ENCODE measurements around the gene NCKAP5.
A peak's percentile ranks its signal among the peaks of the same experiment; 100 is the strongest.

NCKAP5 gene

DNA sequence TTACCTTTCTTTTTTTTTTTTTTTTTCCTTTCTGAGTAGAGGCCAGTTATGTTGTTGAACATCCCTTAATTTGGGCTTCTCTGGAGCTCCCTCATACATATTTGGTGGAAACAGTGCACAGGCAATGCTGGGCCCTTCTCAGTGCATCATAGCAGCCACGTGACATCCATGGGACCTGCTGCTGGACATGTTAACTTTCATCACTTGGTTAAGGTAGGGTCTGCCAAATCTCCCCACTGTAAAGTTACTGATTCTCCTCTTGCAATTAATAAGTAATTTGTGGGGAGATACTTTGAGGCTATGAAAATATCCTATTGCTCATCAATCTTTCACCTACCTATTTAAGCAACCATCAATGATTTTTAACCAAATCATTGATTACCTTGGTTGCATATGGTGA lies 686.7 kb downstream of the NCKAP5 start:
- no peak overlapping the region for H2BK5ac ChIP-seq (ENCODE audit: low read length)
- no peak overlapping the region for H3K23ac ChIP-seq (ENCODE audit: low read length)
- no peak overlapping the region for H2BK15ac ChIP-seq (replicated peaks; ENCODE audit: low read depth)
- no peak overlapping the region for H2AK5ac ChIP-seq (ENCODE audit: low read length)
- WGBS (ENCODE audit: extremely low coverage, insufficient coverage, low lambda C conversion rate), result no CpG with 5 or more reads among the region's 1 CpG
- H3K79me2 ChIP-seq (ENCODE audit: control insufficient read depth, insufficient read depth, low read length), result no peaks in the 10 kb centered on the region
- H4K8ac ChIP-seq (ENCODE audit: low read depth, low read length), result no peak overlapping the region
- no peak overlapping the region for H3K27ac ChIP-seq (ENCODE audit: low read depth, low read length)
- H4K5ac ChIP-seq (ENCODE audit: low read length), result no peak overlapping the region
- H3K4ac ChIP-seq (ENCODE audit: low read depth, low read length), result no peak overlapping the region
- H3K27me3 ChIP-seq (ENCODE audit: insufficient read depth, low read length, poor library complexity), result no peaks in the 10 kb centered on the region
- H3K9ac ChIP-seq (ENCODE audit: low read length), result no peak overlapping the region
- no peak overlapping the region for H3K18ac ChIP-seq (ENCODE audit: low read length)
- no peaks in the 10 kb centered on the region for H3K4me1 ChIP-seq (ENCODE audit: control insufficient read depth, low read depth, low read length)
- H2BK120ac ChIP-seq (ENCODE audit: low read depth, low read length), result no peak overlapping the region
- H3K56ac ChIP-seq (ENCODE audit: low read length), result no peak overlapping the region
- no peak for DNase-seq
- H3K4me3 ChIP-seq (ENCODE audit: low read length), result no peak overlapping the region
- no peaks in the 10 kb centered on the region for H3K79me1 ChIP-seq (ENCODE audit: low read length)
- no peak overlapping the region for H3K4me2 ChIP-seq (ENCODE audit: low read length)
- no peaks in the 10 kb centered on the region for H3K36me3 ChIP-seq (ENCODE audit: control insufficient read depth, insufficient read depth, low read length)

DNA sequence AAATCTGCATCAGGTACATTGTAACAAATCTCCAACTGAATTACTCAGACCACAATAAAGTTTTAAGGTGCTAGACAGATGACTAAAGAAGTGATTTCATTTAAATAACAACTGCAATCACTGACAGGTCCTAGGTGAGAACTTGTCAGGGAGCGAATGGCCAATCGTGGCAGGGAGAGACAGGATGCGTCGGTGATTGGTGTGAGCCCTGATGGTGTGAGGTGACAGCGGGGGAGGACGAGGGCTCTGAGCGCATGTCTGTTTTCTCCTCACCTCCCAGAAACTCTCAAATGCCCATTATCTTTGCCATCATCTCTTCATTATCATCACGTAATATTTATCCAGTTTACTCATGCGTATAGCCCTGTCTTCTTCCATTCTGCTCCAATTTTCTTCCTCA lies 690.3 kb downstream of the NCKAP5 start:
- peak; percentile 29 for DNase-seq
- WGBS (ENCODE audit: extremely low coverage, insufficient coverage, low lambda C conversion rate), result 100% methylated on average over 2 of the region's 9 CpGs
- H3K4me1 ChIP-seq (ENCODE audit: control insufficient read depth, low read depth, low read length), result peaks cover 3% of the 10 kb centered on the region

DNA sequence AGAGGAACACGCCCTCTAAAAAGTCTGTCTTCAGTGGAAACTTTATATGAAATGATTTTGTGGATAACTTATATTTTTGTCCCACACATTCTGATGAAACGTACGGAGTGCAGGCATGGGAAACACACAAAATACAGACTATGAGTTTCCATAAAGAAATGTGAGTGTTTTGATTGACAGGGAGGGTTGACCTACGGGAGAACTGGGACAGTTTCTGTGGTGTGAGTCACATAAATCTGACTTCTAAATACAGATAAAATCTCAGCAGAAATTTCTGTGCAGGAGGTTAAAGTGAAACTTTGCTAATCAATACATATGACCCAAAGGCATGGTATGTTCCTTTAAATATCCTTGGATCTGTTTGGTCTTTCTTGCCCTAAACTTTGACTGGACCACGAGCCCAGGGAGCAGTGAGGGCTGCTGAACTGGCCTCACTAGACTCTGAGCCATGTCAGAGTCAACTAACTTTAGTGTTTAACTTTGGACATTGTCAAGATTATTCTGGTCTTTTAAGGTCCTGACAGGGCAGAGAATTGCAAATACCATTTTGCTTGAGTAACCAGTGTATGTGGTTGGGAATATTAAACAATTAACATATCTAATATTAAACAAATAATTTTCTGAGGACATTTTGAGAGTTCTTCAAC lies 691.4 kb downstream of the NCKAP5 start:
- Histone ChIP-seq H3K4me1 (ENCODE audit: control insufficient read depth, low read depth, low read length) (peaks cover 3% of the 10 kb centered on the region), H3K9ac (ENCODE audit: low read length) (no peak overlapping the region), H3K4me2 (ENCODE audit: low read length) (no peak overlapping the region), H3K23ac (ENCODE audit: low read length) (no peak overlapping the region), H4K8ac (ENCODE audit: low read depth, low read length) (no peak overlapping the region), H2BK120ac (ENCODE audit: low read depth, low read length) (no peak overlapping the region), H3K27ac (ENCODE audit: low read depth, low read length) (no peak overlapping the region), H3K36me3 (ENCODE audit: control insufficient read depth, insufficient read depth, low read length) (no peaks in the 10 kb centered on the region), H3K4ac (ENCODE audit: low read depth, low read length) (no peak overlapping the region), H3K4me3 (ENCODE audit: low read length) (no peak overlapping the region), H3K79me2 (ENCODE audit: control insufficient read depth, insufficient read depth, low read length) (no peaks in the 10 kb centered on the region), H3K18ac (ENCODE audit: low read length) (no peak overlapping the region), H3K79me1 (ENCODE audit: low read length) (no peaks in the 10 kb centered on the region), H2AK5ac (ENCODE audit: low read length) (no peak overlapping the region), H4K5ac (ENCODE audit: low read length) (no peak overlapping the region), H3K27me3 (ENCODE audit: insufficient read depth, low read length, poor library complexity) (no peaks in the 10 kb centered on the region), H2BK15ac (replicated peaks; ENCODE audit: low read depth) (no peak overlapping the region), H3K56ac (ENCODE audit: low read length) (no peak overlapping the region), H2BK5ac (ENCODE audit: low read length) (no peak overlapping the region)
- no peak for DNase-seq
- WGBS (ENCODE audit: extremely low coverage, insufficient coverage, low lambda C conversion rate), result no CpG with 5 or more reads among the region's 5 CpGs

More for the DNA sequence above, 690.3 kb downstream of the NCKAP5 start:
- no peaks in the 10 kb centered on the region for H3K79me1 ChIP-seq (ENCODE audit: low read length)
- no peak overlapping the region for H3K23ac ChIP-seq (ENCODE audit: low read length)
- H3K27me3 ChIP-seq (ENCODE audit: insufficient read depth, low read length, poor library complexity), result no peaks in the 10 kb centered on the region
- H2BK15ac ChIP-seq (replicated peaks; ENCODE audit: low read depth), result no peak overlapping the region
- no peak overlapping the region for H2BK120ac ChIP-seq (ENCODE audit: low read depth, low read length)
- H2AK5ac ChIP-seq (ENCODE audit: low read length), result no peak overlapping the region
- no peaks in the 10 kb centered on the region for H3K79me2 ChIP-seq (ENCODE audit: control insufficient read depth, insufficient read depth, low read length)
- no peak overlapping the region for H3K27ac ChIP-seq (ENCODE audit: low read depth, low read length)
- H2BK5ac ChIP-seq (ENCODE audit: low read length), result no peak overlapping the region
- no peak overlapping the region for H3K4ac ChIP-seq (ENCODE audit: low read depth, low read length)
- H3K56ac ChIP-seq (ENCODE audit: low read length), result no peak overlapping the region
- H3K36me3 ChIP-seq (ENCODE audit: control insufficient read depth, insufficient read depth, low read length), result no peaks in the 10 kb centered on the region
- H3K18ac ChIP-seq (ENCODE audit: low read length), result no peak overlapping the region
- H4K8ac ChIP-seq (ENCODE audit: low read depth, low read length), result no peak overlapping the region
- no peak overlapping the region for H3K4me3 ChIP-seq (ENCODE audit: low read length)
- H3K4me2 ChIP-seq (ENCODE audit: low read length), result no peak overlapping the region
- H4K5ac ChIP-seq (ENCODE audit: low read length), result no peak overlapping the region
- H3K9ac ChIP-seq (ENCODE audit: low read length), result no peak overlapping the region

DNA sequence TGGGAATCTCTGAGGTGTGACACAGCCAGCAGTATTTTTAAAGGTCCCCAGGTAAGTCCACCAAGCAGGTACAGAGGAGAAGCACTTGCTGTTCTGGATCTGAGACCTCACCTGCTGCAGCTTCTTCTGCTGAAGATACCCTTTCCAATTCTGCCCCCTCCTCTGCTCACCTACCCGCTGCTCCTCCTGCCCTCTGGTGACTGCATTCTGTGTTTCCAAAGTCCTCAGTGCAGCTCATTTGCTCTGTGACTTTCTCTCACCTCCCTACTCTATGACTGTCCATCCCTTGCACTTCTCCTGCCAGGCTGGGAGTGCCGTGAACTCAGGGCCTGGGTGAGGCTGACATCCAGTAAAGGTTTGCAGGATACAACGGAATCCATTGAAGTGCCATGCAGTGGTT lies 693.1 kb downstream of the NCKAP5 start:
- no CpG with 5 or more reads among the region's 3 CpGs for WGBS (ENCODE audit: extremely low coverage, insufficient coverage, low lambda C conversion rate)

DNA sequence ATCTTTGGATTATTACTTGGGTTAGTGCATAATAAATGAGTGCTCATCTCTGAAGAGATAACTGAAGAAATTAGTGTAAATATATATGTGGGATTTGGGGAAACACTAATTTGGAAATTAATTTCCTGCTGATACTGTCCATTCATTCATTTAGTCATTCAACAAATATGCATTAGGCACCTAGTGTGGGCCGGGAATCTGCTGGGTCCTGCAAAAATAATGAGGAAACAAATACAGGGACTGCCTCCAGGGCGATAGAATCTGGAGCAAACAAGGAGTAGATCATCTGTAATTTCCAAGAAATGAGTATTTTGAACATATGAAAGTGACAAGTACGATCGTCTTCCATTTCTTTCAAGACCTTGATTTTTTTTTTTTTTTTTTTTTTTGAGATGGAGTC lies 694.5 kb downstream of the NCKAP5 start:
- H2BK15ac ChIP-seq (replicated peaks; ENCODE audit: low read depth), result no peak overlapping the region
- no peaks in the 10 kb centered on the region for H3K36me3 ChIP-seq (ENCODE audit: control insufficient read depth, insufficient read depth, low read length)

More for the DNA sequence above, 693.1 kb downstream of the NCKAP5 start:
- Histone ChIP-seq H3K56ac (ENCODE audit: low read length) (no peak overlapping the region), H4K8ac (ENCODE audit: low read depth, low read length) (no peak overlapping the region), H2BK120ac (ENCODE audit: low read depth, low read length) (no peak overlapping the region), H3K18ac (ENCODE audit: low read length) (no peak overlapping the region), H3K9ac (ENCODE audit: low read length) (no peak overlapping the region), H4K5ac (ENCODE audit: low read length) (no peak overlapping the region), H3K27ac (ENCODE audit: low read depth, low read length) (no peak overlapping the region), H2BK15ac (replicated peaks; ENCODE audit: low read depth) (no peak overlapping the region), H3K4me1 (ENCODE audit: control insufficient read depth, low read depth, low read length) (peaks cover 3% of the 10 kb centered on the region), H3K79me1 (ENCODE audit: low read length) (no peaks in the 10 kb centered on the region), H3K79me2 (ENCODE audit: control insufficient read depth, insufficient read depth, low read length) (no peaks in the 10 kb centered on the region), H3K23ac (ENCODE audit: low read length) (no peak overlapping the region), H3K4me3 (ENCODE audit: low read length) (no peak overlapping the region), H2BK5ac (ENCODE audit: low read length) (no peak overlapping the region), H3K4ac (ENCODE audit: low read depth, low read length) (no peak overlapping the region), H3K4me2 (ENCODE audit: low read length) (no peak overlapping the region), H2AK5ac (ENCODE audit: low read length) (no peak overlapping the region), H3K27me3 (ENCODE audit: insufficient read depth, low read length, poor library complexity) (no peaks in the 10 kb centered on the region), H3K36me3 (ENCODE audit: control insufficient read depth, insufficient read depth, low read length) (no peaks in the 10 kb centered on the region)
- DNase-seq, result peak; percentile 42

DNA sequence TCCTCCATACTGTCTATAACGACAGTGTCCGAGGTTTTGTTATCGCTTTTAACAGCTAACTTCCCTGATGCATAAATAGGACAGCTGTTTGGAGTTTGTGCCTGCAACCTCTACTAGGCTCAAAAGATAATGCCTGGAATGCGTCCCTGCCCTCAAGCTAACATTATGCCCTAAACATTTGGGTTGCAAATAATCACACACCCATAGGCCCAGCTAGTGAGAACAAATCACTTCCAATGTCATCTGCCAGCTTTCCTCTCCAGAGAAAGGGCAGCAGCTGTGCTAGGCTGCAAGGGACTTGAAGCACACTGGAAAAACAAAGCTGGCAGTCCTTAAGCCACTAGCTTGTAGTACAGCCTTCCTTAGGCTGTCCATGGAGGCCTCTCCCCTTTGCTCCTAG lies 696.4 kb downstream of the NCKAP5 start:
- Histone ChIP-seq H3K27me3 (ENCODE audit: insufficient read depth, low read length, poor library complexity) (no peaks in the 10 kb centered on the region), H4K8ac (ENCODE audit: low read depth, low read length) (no peak overlapping the region), H3K36me3 (ENCODE audit: control insufficient read depth, insufficient read depth, low read length) (no peaks in the 10 kb centered on the region), H3K4ac (ENCODE audit: low read depth, low read length) (no peak overlapping the region), H2BK15ac (replicated peaks; ENCODE audit: low read depth) (no peak overlapping the region), H2BK120ac (ENCODE audit: low read depth, low read length) (no peak overlapping the region), H3K23ac (ENCODE audit: low read length) (no peak overlapping the region), H3K56ac (ENCODE audit: low read length) (no peak overlapping the region), H3K27ac (ENCODE audit: low read depth, low read length) (no peak overlapping the region), H3K4me1 (ENCODE audit: control insufficient read depth, low read depth, low read length) (peaks cover 3% of the 10 kb centered on the region), H4K5ac (ENCODE audit: low read length) (no peak overlapping the region), H3K9ac (ENCODE audit: low read length) (no peak overlapping the region), H3K4me3 (ENCODE audit: low read length) (no peak overlapping the region), H3K79me2 (ENCODE audit: control insufficient read depth, insufficient read depth, low read length) (no peaks in the 10 kb centered on the region), H3K4me2 (ENCODE audit: low read length) (no peak overlapping the region), H3K18ac (ENCODE audit: low read length) (no peak overlapping the region), H3K79me1 (ENCODE audit: low read length) (no peaks in the 10 kb centered on the region), H2BK5ac (ENCODE audit: low read length) (no peak overlapping the region), H2AK5ac (ENCODE audit: low read length) (no peak overlapping the region)
- peak; percentile 21 for DNase-seq
- WGBS (ENCODE audit: extremely low coverage, insufficient coverage, low lambda C conversion rate), result no CpG with 5 or more reads among the region's 4 CpGs

More for the DNA sequence above, 694.5 kb downstream of the NCKAP5 start:
- no peak overlapping the region for H2BK5ac ChIP-seq (ENCODE audit: low read length)
- H4K5ac ChIP-seq (ENCODE audit: low read length), result no peak overlapping the region
- H2AK5ac ChIP-seq (ENCODE audit: low read length), result no peak overlapping the region
- H2BK120ac ChIP-seq (ENCODE audit: low read depth, low read length), result no peak overlapping the region
- H3K27ac ChIP-seq (ENCODE audit: low read depth, low read length), result no peak overlapping the region
- H3K79me1 ChIP-seq (ENCODE audit: low read length), result no peaks in the 10 kb centered on the region
- no peak overlapping the region for H3K4me3 ChIP-seq (ENCODE audit: low read length)
- H3K79me2 ChIP-seq (ENCODE audit: control insufficient read depth, insufficient read depth, low read length), result no peaks in the 10 kb centered on the region
- H3K23ac ChIP-seq (ENCODE audit: low read length), result no peak overlapping the region
- H3K4ac ChIP-seq (ENCODE audit: low read depth, low read length), result no peak overlapping the region
- peaks cover 3% of the 10 kb centered on the region for H3K4me1 ChIP-seq (ENCODE audit: control insufficient read depth, low read depth, low read length)
- H3K56ac ChIP-seq (ENCODE audit: low read length), result no peak overlapping the region
- H3K4me2 ChIP-seq (ENCODE audit: low read length), result no peak overlapping the region
- H3K9ac ChIP-seq (ENCODE audit: low read length), result no peak overlapping the region
- DNase-seq, result no peak
- no peak overlapping the region for H4K8ac ChIP-seq (ENCODE audit: low read depth, low read length)
- no CpG with 5 or more reads among the region's 4 CpGs for WGBS (ENCODE audit: extremely low coverage, insufficient coverage, low lambda C conversion rate)
- H3K18ac ChIP-seq (ENCODE audit: low read length), result no peak overlapping the region
- H3K27me3 ChIP-seq (ENCODE audit: insufficient read depth, low read length, poor library complexity), result no peaks in the 10 kb centered on the region
